GM15510 (cell line): ENCODE results near the gene GJC3.

Source experiments
- POLR2A ChIP-seq: IDR thresholded peaks from 3 replicates; pipeline ENCODE4 v1.6.1; 2011; ENCODE audit warnings: borderline replicate concordance; ENCODE audit not compliant: insufficient read length; ENCODE audit errors: extremely low read depth

Gene GJC3

DNA sequence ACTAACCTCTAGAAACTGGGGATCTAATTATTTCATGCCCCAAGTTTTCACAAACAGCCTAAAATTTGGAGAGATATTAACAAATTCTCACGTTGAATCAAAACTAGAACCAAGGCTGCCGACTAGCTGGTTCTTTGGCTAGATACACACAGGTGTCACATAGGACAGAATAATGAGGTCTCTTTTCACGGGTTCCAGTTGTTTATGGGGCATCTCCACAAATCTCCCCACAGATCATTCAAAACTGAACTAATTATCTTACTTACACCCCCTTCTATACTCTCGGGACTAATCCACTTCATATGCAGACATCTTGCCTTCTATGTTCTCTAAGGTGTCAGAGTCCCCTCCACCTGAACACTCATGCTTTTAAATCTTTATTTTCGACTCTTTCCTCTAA lies 36.1 kb downstream of the GJC3 start:
- TF ChIP-seq POLR2A = no peak

DNA sequence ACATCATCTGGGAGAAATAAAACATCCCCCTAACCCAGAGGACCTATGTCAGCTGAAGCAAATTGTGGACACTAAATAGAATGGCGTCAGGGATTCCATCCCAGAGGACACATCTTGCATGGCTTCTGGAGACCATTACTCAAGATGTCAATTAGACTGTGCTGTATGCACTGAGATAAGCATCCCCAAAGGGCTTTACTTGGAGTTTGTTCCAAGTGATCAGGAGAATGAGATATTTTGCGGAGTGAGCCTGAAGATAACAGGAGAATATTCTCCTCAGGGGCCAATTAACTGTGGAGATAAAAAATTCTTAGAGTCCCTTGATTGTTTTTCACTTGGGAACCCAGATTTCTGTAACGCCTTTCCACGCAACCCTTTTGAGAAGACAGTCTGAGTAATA lies 48.0 kb downstream of the GJC3 start:
- no peak for TF ChIP-seq POLR2A

DNA sequence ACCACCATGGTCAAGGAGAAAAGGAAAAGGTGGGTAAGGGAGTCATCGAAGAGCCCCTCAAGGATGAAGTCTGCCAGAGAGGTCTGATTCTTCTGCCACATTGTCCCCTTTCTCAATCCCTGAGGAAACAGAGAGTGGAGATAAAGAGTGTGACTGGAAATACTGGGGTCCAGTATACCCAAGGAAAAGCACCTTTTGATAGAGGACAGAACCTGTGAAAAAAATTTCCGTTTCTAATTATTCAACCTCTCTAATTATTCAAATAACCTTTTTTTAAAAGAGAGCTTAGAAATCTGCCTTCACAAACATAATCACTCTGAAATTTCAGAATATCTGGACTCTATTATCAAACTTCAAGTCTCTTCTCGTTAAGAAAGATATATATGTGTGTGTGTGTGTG lies 52.5 kb downstream of the GJC3 start, which contains the start of gene OR2AE1:
Gene OR2AE1, minus strand, starts transcription at position 101 of the 400 bp plus-strand sequence. Its CDS starts 0 bp downstream, at position 101.
- TF ChIP-seq POLR2A = no peak

DNA sequence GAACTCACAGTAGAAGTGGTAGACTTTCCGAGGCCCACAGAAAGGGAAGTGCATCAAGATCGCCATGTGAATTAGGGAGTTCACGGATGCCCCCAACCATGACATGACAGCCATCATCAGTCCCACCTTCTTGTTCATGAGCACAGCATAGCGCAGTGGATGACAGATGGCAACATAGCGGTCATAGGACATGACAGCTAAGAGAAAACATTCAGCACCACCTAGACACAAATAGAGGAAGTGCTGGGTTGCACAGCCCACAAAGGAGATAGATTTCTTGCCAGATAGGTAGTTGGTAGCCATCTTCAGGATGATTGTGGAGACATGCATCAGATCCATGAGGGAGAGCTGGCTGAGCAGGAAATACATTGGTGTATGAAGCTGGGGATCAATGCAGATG lies 52.9 kb downstream of the GJC3 start:
- TF ChIP-seq POLR2A = no peak
